IMR-90 (cell line): ENCODE results near the gene MAP7. TPM values are rescaled to one million over a fixed set of nuclear protein-coding genes. Genes with fewer than 3 reads are reported as not detected.

ENCODE experiments used
- ATAC-seq: fragments of 200-7000 bp; cut with Tn5 transposase; 2 replicates; pipeline ENCODE4 v1.9.1; 2020; ENCODE audit warnings: low read depth, mild to moderate bottlenecking, moderate library complexity
- BruUV-seq: library from RNA; stranded (reverse); fragments of 400-500 nt; replicated peaks from 2 replicates; lab custom pipeline; 2021; lab: Mats Ljungman, UMichigan
- CTCF ChIA-PET: fragments of 300-600 bp; formaldehyde crosslinking; extraction: SDS; loops from one replicate; lab custom pipeline; 2021; ENCODE audit warnings: antibody characterized with exemption; lab: Yijun Ruan, JAX
- POLR2A ChIA-PET: fragments of 300-600 bp; sonication (Branson Sonifier 250); formaldehyde crosslinking; loops from one replicate; lab custom pipeline; 2022; ENCODE audit warnings: antibody characterized with exemption; ENCODE audit not compliant: unreplicated experiment; lab: Charles Lee
- DNase-seq: peaks from one replicate; pipeline ENCODE4 v3.0.0; 2013
- H2AFZ ChIP-seq: replicated peaks from 2 replicates; pipeline ENCODE3; 2013; ENCODE audit warnings: low read length, mild to moderate bottlenecking; ENCODE audit not compliant: poor library complexity
- H2AK5ac ChIP-seq: 2 replicates; pipeline ENCODE4 v1.6.1; 2013; ENCODE audit warnings: low read depth, low read length, inconsistent platforms
- H2AK9ac ChIP-seq: replicated peaks from 2 replicates; pipeline ENCODE3; 2013; ENCODE audit warnings: mild to moderate bottlenecking, low read depth, low read length, moderate library complexity; ENCODE audit not compliant: poor library complexity
- H2BK120ac ChIP-seq: 2 replicates; pipeline ENCODE4 v1.6.1; 2013; ENCODE audit warnings: low read depth, low read length, inconsistent platforms
- H2BK15ac ChIP-seq: 3 replicates; pipeline ENCODE4 v1.6.1; 2013; ENCODE audit warnings: low read depth, low read length, inconsistent platforms
- H2BK20ac ChIP-seq: 2 replicates; pipeline ENCODE4 v1.6.1; 2013; ENCODE audit warnings: low read depth, mild to moderate bottlenecking, inconsistent platforms, low read length, moderate library complexity
- H2BK5ac ChIP-seq: 2 replicates; pipeline ENCODE4 v1.6.1; 2013; ENCODE audit warnings: mild to moderate bottlenecking, low read depth, low read length, inconsistent platforms; ENCODE audit not compliant: poor library complexity, severe bottlenecking
- H3K14ac ChIP-seq: replicated peaks from 2 replicates; pipeline ENCODE4 v1.6.1; 2013; ENCODE audit warnings: low read depth, low read length, inconsistent platforms
- H3K18ac ChIP-seq: 2 replicates; pipeline ENCODE4 v1.6.1; 2013; ENCODE audit warnings: low read depth, low read length, control low read depth
- H3K23ac ChIP-seq: 2 replicates; pipeline ENCODE4 v1.6.1; 2013; ENCODE audit warnings: low read depth, low read length, inconsistent platforms
- H3K27ac ChIP-seq: 2 replicates; pipeline ENCODE4 v1.5.1; 2013; ENCODE audit warnings: mild to moderate bottlenecking, control low read depth, low read length; ENCODE audit not compliant: insufficient read depth
- H3K27me3 ChIP-seq: 2 replicates; pipeline ENCODE4 v1.6.1; 2013; ENCODE audit warnings: low read length; ENCODE audit not compliant: control insufficient read depth, insufficient read depth
- H3K36me3 ChIP-seq: 2 replicates; pipeline ENCODE4 v1.6.1; 2013; ENCODE audit warnings: low read length, mixed read lengths; ENCODE audit not compliant: control insufficient read depth, insufficient read depth
- H3K4ac ChIP-seq: 2 replicates; pipeline ENCODE4 v1.6.1; 2013; ENCODE audit warnings: low read depth, low read length, inconsistent platforms
- H3K4me1 ChIP-seq: 2 replicates; pipeline ENCODE4 v1.6.1; 2013; ENCODE audit warnings: low read length, mixed read lengths; ENCODE audit not compliant: control insufficient read depth, insufficient read depth
- H3K4me2 ChIP-seq: 2 replicates; pipeline ENCODE4 v1.6.1; 2013; ENCODE audit warnings: low read depth, mild to moderate bottlenecking, control low read depth, low read length, moderate library complexity
- H3K4me3 ChIP-seq: 2 replicates; pipeline ENCODE4 v1.5.1; 2013; ENCODE audit warnings: low read depth, mild to moderate bottlenecking, control low read depth, low read length, moderate library complexity; ENCODE audit not compliant: insufficient read depth
- H3K56ac ChIP-seq: 2 replicates; pipeline ENCODE4 v1.6.1; 2013; ENCODE audit warnings: low read length, inconsistent platforms; ENCODE audit not compliant: insufficient read depth; ENCODE audit errors: extremely low read depth
- H3K79me1 ChIP-seq, 2 experiments: 2 replicates each; pipeline ENCODE4 v1.6.1; 2013; ENCODE audit warnings: low read length in 2 of 2, inconsistent platforms in 1 of 2, low read depth in 1 of 2
- H3K9ac ChIP-seq: 2 replicates; pipeline ENCODE4 v1.6.1; 2013; ENCODE audit warnings: low read depth, low read length, control low read depth
- H3K9me1 ChIP-seq: 2 replicates; pipeline ENCODE4 v1.6.1; 2013; ENCODE audit warnings: low read length, inconsistent platforms; ENCODE audit not compliant: insufficient read depth
- H3K9me3 ChIP-seq: 2 replicates; pipeline ENCODE4 v1.6.1; 2013; ENCODE audit warnings: low read length; ENCODE audit not compliant: control insufficient read depth, insufficient read depth
- H4K20me1 ChIP-seq: 2 replicates; pipeline ENCODE4 v1.6.1; 2013; ENCODE audit warnings: low read length, inconsistent platforms; ENCODE audit not compliant: insufficient read depth
- H4K5ac ChIP-seq: 2 replicates; pipeline ENCODE4 v1.6.1; 2013; ENCODE audit warnings: mild to moderate bottlenecking, low read depth, low read length, control low read depth
- H4K8ac ChIP-seq, 2 experiments: 2 replicates each; pipeline ENCODE4 v1.6.1; 2013; ENCODE audit warnings: low read depth in 2 of 2, low read length in 2 of 2, control low read depth in 1 of 2, inconsistent platforms in 1 of 2
- H4K91ac ChIP-seq: 2 replicates; pipeline ENCODE4 v1.6.1; 2013; ENCODE audit warnings: low read depth, low read length, inconsistent platforms; ENCODE audit not compliant: insufficient read depth
- BHLHE40 ChIP-seq: fragments of 150-350 bp; IDR thresholded peaks from 2 replicates; pipeline ENCODE4 v1.6.1; 2016; ENCODE audit warnings: mild to moderate bottlenecking, low read depth, low read length
- CEBPB ChIP-seq: IDR thresholded peaks from 2 replicates; pipeline ENCODE4 v1.6.1; 2012; ENCODE audit warnings: low read depth, low read length, improper control_type of control experiment
- CHD1 ChIP-seq: IDR thresholded peaks from 2 replicates; pipeline ENCODE4 v1.6.1; 2012; ENCODE audit warnings: low read depth, low read length, improper control_type of control experiment
- FOS ChIP-seq: fragments of 150-350 bp; IDR thresholded peaks from 2 replicates; pipeline ENCODE4 v1.6.1; 2016; ENCODE audit warnings: low read depth, low read length
- MAZ ChIP-seq: IDR thresholded peaks from 2 replicates; pipeline ENCODE4 v1.6.1; 2012; ENCODE audit warnings: low read depth, mild to moderate bottlenecking, low read length, improper control_type of control experiment, moderate library complexity, borderline replicate concordance
- NFE2L2 ChIP-seq: fragments of 150-350 bp; IDR thresholded peaks from 2 replicates; pipeline ENCODE4 v1.6.1; 2016; ENCODE audit warnings: low read depth, mild to moderate bottlenecking, low read length
- POLR2A ChIP-seq: IDR thresholded peaks from 2 replicates; pipeline ENCODE4 v1.6.1; 2012; ENCODE audit warnings: mild to moderate bottlenecking, low read depth, low read length
- RCOR1 ChIP-seq: IDR thresholded peaks from 2 replicates; pipeline ENCODE4 v1.6.1; 2012; ENCODE audit warnings: mild to moderate bottlenecking, low read length, improper control_type of control experiment; ENCODE audit not compliant: insufficient replicate concordance
- WGBS, 2 experiments: methylation state at CpG; one replicate each; pipeline versions ENCODE4 v1.1.5 to v1.1.7; 2013; ENCODE audit warnings: missing lambda C conversion rate in 2 of 2; ENCODE audit not compliant: insufficient read length in 1 of 2; ENCODE audit errors: extremely low coverage in 2 of 2; 5-methylcytosine and 5-hydroxymethylcytosine counted together
- dilution Hi-C: fragments of 300-500 bp; cut with HindIII; formaldehyde crosslinking; loops from one replicate; pipeline ENCODE4 v1.14.3; 2018; ENCODE audit warnings: low sequenced_read_pairs; ENCODE audit not compliant: unreplicated experiment
- in situ Hi-C: fragments of 300-500 bp; cut with MboI; formaldehyde crosslinking; loops from 3 replicates; pipeline ENCODE4 v1.14.3; 2019; ENCODE audit warnings: low sequenced_read_pairs, inconsistent platforms, mixed read lengths
- intact Hi-C: fragments of 100-400 bp; cut with micrococcal nuclease; formaldehyde crosslinking; loops from 2 replicates; pipeline ENCODE4 v1.10.0; 2022
- polyA plus RNA-seq, 3 experiments: library from polyadenylated mRNA; depleted of rRNA; stranded (reverse); fragments of >200 nt; gene quantifications; 2 replicates each; pipeline ENCODE4 v1.2.3, GENCODE V29; 2012; ENCODE audit warnings: low replicate concordance in 1 of 3
- total RNA-seq: library from RNA; depleted of rRNA; stranded (reverse); fragments of >200 nt; gene quantifications from 2 replicates; pipeline ENCODE4 v1.2.3, GENCODE V29; 2012
- TF ChIP-seq, protein P1 (sequence below): fragments of 150-350 bp; IDR thresholded peaks from 2 replicates; pipeline ENCODE4 v1.6.1; 2017; ENCODE audit warnings: mild to moderate bottlenecking, antibody characterized with exemption, low read length, low read depth
- TF ChIP-seq, protein P2 (sequence below): fragments of 150-350 bp; IDR thresholded peaks from 2 replicates; pipeline ENCODE4 v1.6.1; 2016; ENCODE audit warnings: low read depth, mild to moderate bottlenecking, low read length, moderate library complexity, borderline replicate concordance

The MAP7 gene
- total and polyA plus RNA-seq, 2 of the 4 experiments (the other 2 are of a cell fraction), result 0.19 to 0.36 TPM

DNA sequence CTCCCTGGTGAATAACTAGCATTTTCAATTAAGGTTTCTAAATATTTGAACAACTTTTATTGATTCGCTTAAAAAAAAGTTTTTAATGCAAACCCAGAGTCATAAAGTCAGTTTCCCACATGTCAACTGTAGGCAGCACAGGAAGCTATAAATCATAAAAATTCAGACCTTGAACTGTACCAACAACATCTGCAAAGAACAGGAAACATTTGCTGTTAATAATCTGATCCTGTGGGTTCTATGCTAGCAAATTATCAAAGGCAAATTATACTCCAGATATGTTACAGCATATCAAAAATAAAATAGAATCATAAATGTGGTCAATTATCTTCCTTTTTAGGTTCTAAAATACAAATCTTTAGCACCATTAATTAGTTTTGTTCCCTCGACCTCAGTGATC is 16.6 kb upstream of the MAP7 start:
- no peak overlapping the region for H2BK20ac ChIP-seq
- ATAC-seq, result no peak
- WGBS, 2 experiments, result 80% methylated on average over 1 of the region's 2 CpGs; no CpG with 5 or more reads in 1 of the 2 experiments
- no peak overlapping the region for H3K9ac ChIP-seq
- DNase-seq, result no peak
- H3K9me3 ChIP-seq, result peaks cover 2% of the 10 kb centered on the region; the same call in 1 of the 2 replicates
- ChIA-PET POLR2A (no interaction called here), CTCF (interaction anchor here (1.4 kb wide), 1 partner anchor 17 kb away, joined by 3 read pairs; the partner anchor contains the start of gene MAP7)
- intact Hi-C loops (no loop called here), in situ Hi-C loops (no loop called here), dilution Hi-C loops (no loop called here)
- H3K27me3 ChIP-seq, result no peaks in the 10 kb centered on the region
- H4K20me1 ChIP-seq, result no peaks in the 10 kb centered on the region; the same call in 1 of the 2 replicates
- H3K14ac ChIP-seq, result no peak overlapping the region
- H3K4me3 ChIP-seq, result no peak overlapping the region
- H4K91ac ChIP-seq, result no peak overlapping the region
- H2AK5ac ChIP-seq, result no peak overlapping the region
- peaks cover 5% of the 10 kb centered on the region; the same call in 1 of the 2 replicates for H3K4me1 ChIP-seq
- no peak overlapping the region for H4K8ac ChIP-seq
- no peak overlapping the region for H3K23ac ChIP-seq
- no peak overlapping the region for H2BK5ac ChIP-seq
- no peak for TF ChIP-seq POLR2A
- TF ChIP-seq CHD1, result no peak
- TF ChIP-seq NFE2L2, result no peak
- no peak for TF ChIP-seq MAZ
- TF ChIP-seq, protein P1, sequence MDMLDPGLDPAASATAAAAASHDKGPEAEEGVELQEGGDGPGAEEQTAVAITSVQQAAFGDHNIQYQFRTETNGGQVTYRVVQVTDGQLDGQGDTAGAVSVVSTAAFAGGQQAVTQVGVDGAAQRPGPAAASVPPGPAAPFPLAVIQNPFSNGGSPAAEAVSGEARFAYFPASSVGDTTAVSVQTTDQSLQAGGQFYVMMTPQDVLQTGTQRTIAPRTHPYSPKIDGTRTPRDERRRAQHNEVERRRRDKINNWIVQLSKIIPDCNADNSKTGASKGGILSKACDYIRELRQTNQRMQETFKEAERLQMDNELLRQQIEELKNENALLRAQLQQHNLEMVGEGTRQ, result no peak
- no peak for TF ChIP-seq FOS
- no peak for TF ChIP-seq CEBPB
- TF ChIP-seq, protein P2, sequence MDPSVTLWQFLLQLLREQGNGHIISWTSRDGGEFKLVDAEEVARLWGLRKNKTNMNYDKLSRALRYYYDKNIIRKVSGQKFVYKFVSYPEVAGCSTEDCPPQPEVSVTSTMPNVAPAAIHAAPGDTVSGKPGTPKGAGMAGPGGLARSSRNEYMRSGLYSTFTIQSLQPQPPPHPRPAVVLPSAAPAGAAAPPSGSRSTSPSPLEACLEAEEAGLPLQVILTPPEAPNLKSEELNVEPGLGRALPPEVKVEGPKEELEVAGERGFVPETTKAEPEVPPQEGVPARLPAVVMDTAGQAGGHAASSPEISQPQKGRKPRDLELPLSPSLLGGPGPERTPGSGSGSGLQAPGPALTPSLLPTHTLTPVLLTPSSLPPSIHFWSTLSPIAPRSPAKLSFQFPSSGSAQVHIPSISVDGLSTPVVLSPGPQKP, result no peak
- no peak for TF ChIP-seq RCOR1
- no peak for TF ChIP-seq BHLHE40
- BruUV-seq, result no TSS peak
- no peak overlapping the region for H3K4ac ChIP-seq
- H3K27ac ChIP-seq, result no peak overlapping the region
- H3K4me2 ChIP-seq, result no peak overlapping the region
- no peak overlapping the region for H2AFZ ChIP-seq
- H2BK120ac ChIP-seq, result no peak overlapping the region
- no peak overlapping the region for H2AK9ac ChIP-seq
- no peak overlapping the region for H2BK15ac ChIP-seq
- peaks cover 8% of the 10 kb centered on the region for H3K36me3 ChIP-seq
- no peak overlapping the region for H4K5ac ChIP-seq
- peaks cover 6% of the 10 kb centered on the region for H3K9me1 ChIP-seq
- H3K79me1 ChIP-seq, result peaks cover 3 to 17% of the 10 kb centered on the region in 2 experiments; a peak in 2 of 4 replicates
- no peak overlapping the region for H3K56ac ChIP-seq
- no peak overlapping the region for H3K18ac ChIP-seq
